Fibroblast of lung (primary cell): ENCODE data around the gene TMPRSS3. TPM values are rescaled to one million over a fixed set of nuclear protein-coding genes. Genes with fewer than 3 reads are reported as not detected.

Experiments used
- DNase-seq, 2 donors: peaks; one replicate each; pipeline versions ENCODE4 v3.0.0 to v3.0.0-alpha.2; 2010; ENCODE audit warnings: low read depth in 2 of 2
- H2AFZ ChIP-seq: 2 replicates; pipeline ENCODE4 v1.5.1; 2012; ENCODE audit warnings: low read length, control low read depth, inconsistent platforms
- H3K27ac ChIP-seq: 2 replicates; pipeline ENCODE4 v1.5.1; 2011; ENCODE audit warnings: low read length, control low read depth; ENCODE audit not compliant: insufficient read depth
- H3K27me3 ChIP-seq: 2 replicates; pipeline ENCODE4 v1.5.1; 2011; ENCODE audit warnings: mild to moderate bottlenecking, low read length; ENCODE audit not compliant: control insufficient read depth, insufficient read depth
- H3K36me3 ChIP-seq: 2 replicates; pipeline ENCODE4 v1.5.1; 2011; ENCODE audit warnings: low read length; ENCODE audit not compliant: control insufficient read depth, insufficient read depth
- H3K4me1 ChIP-seq: 2 replicates; pipeline ENCODE4 v1.5.1; 2011; ENCODE audit warnings: low read length; ENCODE audit not compliant: control insufficient read depth, insufficient read depth; ENCODE audit errors: extremely low read depth
- H3K4me2 ChIP-seq: 2 replicates; pipeline ENCODE4 v1.5.1; 2011; ENCODE audit warnings: low read length, control low read depth; ENCODE audit not compliant: insufficient read depth; ENCODE audit errors: extremely low read depth
- H3K4me3 ChIP-seq, 4 experiments: fragments of 200-600 bp in 1 of 4; sonication (generic) in 1 of 4; replicated peaks in 1 of 4; 2 replicates each; pipeline ENCODE4 v1.5.1; 2011 to 2016; ENCODE audit warnings: low read length in 4 of 4, low read depth in 3 of 4, mild to moderate bottlenecking in 3 of 4, control low read depth in 2 of 4, inconsistent platforms in 1 of 4, mixed read lengths in 1 of 4; ENCODE audit not compliant: insufficient read depth in 1 of 4; ENCODE audit errors: control extremely low read depth in 1 of 4
- H3K79me2 ChIP-seq: 2 replicates; pipeline ENCODE4 v1.5.1; 2012; ENCODE audit warnings: mild to moderate bottlenecking, low read length, inconsistent platforms; ENCODE audit not compliant: control insufficient read depth, insufficient read depth
- H3K9ac ChIP-seq: 2 replicates; pipeline ENCODE4 v1.5.1; 2011; ENCODE audit warnings: mild to moderate bottlenecking, low read length, control low read depth; ENCODE audit not compliant: insufficient read depth
- H3K9me3 ChIP-seq: 2 replicates; pipeline ENCODE4 v1.5.1; 2012; ENCODE audit warnings: low read depth, low read length; ENCODE audit not compliant: control insufficient read depth, insufficient read depth
- H4K20me1 ChIP-seq: 2 replicates; pipeline ENCODE4 v1.5.1; 2011; ENCODE audit warnings: low read length; ENCODE audit not compliant: control insufficient read depth, insufficient read depth; ENCODE audit errors: extremely low read depth
- EZH2 ChIP-seq: IDR thresholded peaks from 2 replicates; pipeline ENCODE4 v1.5.1; 2012; ENCODE audit warnings: low read length, control low read depth, mild to moderate bottlenecking; ENCODE audit errors: missing control alignments
- polyA plus RNA-seq, 2 donors: library from polyadenylated mRNA; depleted of rRNA in 1 of 2; stranded (reverse) in 1 of 2; unstranded in 1 of 2; fragments of >200 nt; gene quantifications; 2 replicates each; pipeline ENCODE4 v1.2.1, GENCODE V29; 2011 to 2012; ENCODE audit warnings: missing spikeins in 1 of 2
- total RNA-seq: library from RNA; depleted of rRNA; stranded (reverse); fragments of >200 nt; gene quantifications from 2 replicates; pipeline ENCODE4 v1.2.1, GENCODE V29; 2014
- TF ChIP-seq, protein P1 (sequence below), 2 donors: IDR thresholded peaks in 1 of 2; conservative IDR thresholded peaks in 1 of 2; 1 replicate in 1 of 2; 2 replicates in 1 of 2; pipeline ENCODE4 v1.5.1; 2011 to 2012; ENCODE audit warnings: low read length in 2 of 2, control low read depth in 1 of 2, inconsistent platforms in 1 of 2, low read depth in 1 of 2, mild to moderate bottlenecking in 1 of 2

The TMPRSS3 gene
- total and polyA plus RNA-seq, 2 donors (not counting 1 experiment from before 2014, with no cell fraction given): not detected

DNA sequence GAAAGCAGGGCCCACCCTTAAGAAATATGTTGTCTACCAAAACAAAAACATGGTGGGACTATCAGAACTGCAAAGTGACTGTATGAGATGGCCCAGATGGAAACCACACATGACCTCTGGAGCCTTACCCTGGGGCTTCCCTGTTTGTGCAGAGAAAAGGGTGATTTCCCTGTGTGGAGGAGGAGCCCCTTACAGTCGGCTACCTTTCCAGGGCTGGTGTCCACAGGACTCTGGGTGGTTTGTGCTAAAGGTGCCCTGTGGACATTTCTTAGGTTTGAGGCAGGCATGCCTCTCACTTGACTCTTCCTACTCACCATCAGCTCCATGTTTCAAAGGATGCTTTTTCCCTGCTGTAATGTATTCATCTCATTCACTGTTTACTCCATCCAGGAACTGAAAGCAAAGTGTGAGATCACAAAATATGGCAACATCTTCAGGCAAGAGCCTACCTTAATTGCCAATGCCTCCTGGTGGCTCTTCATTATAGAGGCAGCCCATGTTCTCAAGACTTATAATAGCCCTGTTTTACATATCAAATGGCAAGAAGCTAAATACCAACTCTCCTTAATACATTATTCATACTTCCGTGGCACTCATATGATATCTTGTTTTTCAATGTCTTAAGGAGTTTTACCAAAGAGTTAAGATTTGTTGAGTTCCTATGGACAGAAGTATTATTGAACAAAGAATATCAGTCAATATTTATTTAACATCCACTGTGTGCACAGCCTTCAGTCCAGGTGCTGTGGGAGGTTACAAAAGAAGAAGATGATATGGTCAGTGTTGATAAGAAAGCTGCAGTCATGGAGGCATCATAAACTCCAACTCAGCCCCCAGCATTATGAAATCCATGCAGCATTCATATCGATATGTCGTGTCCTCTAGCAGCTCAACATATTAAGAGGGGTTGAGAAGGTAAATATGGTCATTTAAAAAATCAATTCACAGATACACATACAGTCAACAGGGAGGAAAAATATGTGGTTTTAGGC is 65.2 kb downstream of the TMPRSS3 start:
- no peak for DNase-seq
- Histone ChIP-seq H3K27ac (no peak overlapping the region), H3K4me2 (no peak overlapping the region), H2AFZ (no peak overlapping the region), H3K4me1 (no peaks in the 10 kb centered on the region), H3K4me3 (no peak overlapping the region), H3K9ac (no peak overlapping the region), H3K36me3 (no peaks in the 10 kb centered on the region), H3K27me3 (no peaks in the 10 kb centered on the region), H4K20me1 (no peaks in the 10 kb centered on the region), H3K79me2 (no peaks in the 10 kb centered on the region), H3K9me3 (no peaks in the 10 kb centered on the region)
- TF ChIP-seq, protein P1, sequence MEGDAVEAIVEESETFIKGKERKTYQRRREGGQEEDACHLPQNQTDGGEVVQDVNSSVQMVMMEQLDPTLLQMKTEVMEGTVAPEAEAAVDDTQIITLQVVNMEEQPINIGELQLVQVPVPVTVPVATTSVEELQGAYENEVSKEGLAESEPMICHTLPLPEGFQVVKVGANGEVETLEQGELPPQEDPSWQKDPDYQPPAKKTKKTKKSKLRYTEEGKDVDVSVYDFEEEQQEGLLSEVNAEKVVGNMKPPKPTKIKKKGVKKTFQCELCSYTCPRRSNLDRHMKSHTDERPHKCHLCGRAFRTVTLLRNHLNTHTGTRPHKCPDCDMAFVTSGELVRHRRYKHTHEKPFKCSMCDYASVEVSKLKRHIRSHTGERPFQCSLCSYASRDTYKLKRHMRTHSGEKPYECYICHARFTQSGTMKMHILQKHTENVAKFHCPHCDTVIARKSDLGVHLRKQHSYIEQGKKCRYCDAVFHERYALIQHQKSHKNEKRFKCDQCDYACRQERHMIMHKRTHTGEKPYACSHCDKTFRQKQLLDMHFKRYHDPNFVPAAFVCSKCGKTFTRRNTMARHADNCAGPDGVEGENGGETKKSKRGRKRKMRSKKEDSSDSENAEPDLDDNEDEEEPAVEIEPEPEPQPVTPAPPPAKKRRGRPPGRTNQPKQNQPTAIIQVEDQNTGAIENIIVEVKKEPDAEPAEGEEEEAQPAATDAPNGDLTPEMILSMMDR (conservative IDR thresholded peaks at IDR 0.05 in 1 of 2, IDR thresholded peaks at IDR 0.05 in 1 of 2; ENCODE audit: low read depth in 1 of 2, low read length in 2 of 2): no peak
- TF ChIP-seq EZH2: no peak

DNA sequence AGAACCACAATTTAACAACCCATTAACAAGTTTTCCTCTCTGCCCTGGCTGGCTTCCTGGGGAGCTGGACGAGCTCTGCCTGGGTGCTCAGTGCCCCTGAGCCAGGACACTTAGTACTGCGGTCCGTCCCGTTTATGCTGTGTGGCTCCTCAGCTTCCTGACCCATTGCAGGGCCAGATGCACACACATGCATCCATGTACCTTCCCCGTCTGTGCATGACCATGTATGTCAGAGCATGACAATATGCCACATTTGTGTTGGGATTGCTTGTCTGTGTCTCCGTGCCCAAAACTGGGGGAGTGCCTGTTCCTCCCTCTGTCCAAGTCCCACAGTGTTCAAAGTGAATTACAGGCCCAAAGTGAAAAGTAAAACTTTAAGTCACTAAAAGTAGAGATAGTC is 71.0 kb downstream of the TMPRSS3 start:
- TF ChIP-seq, protein P1 (conservative IDR thresholded peaks at IDR 0.05 in 1 of 2, IDR thresholded peaks at IDR 0.05 in 1 of 2; ENCODE audit: low read depth in 1 of 2, low read length in 2 of 2): no peak
- Histone ChIP-seq H4K20me1 (no peaks in the 10 kb centered on the region), H3K4me2 (no peak overlapping the region), H3K9me3 (no peaks in the 10 kb centered on the region), H3K9ac (no peak overlapping the region), H3K79me2 (no peaks in the 10 kb centered on the region), H3K4me3 (no peak overlapping the region), H3K36me3 (no peaks in the 10 kb centered on the region), H3K27me3 (no peaks in the 10 kb centered on the region), H2AFZ (no peak overlapping the region), H3K4me1 (no peaks in the 10 kb centered on the region), H3K27ac (no peak overlapping the region)
- no peak for DNase-seq

Other genes with a start within 250 kb of the TMPRSS3 start
- under 0.01 and 0.77 TPM in 2 replicates for gene ABCG1, start 176.9 kb downstream of the TMPRSS3 start, total RNA-seq
- 0.12 and 0.98 TPM in 2 replicates for gene ABCG1, start 176.9 kb downstream of the TMPRSS3 start, polyA plus RNA-seq
- gene TFF3, start 80.6 kb downstream of the TMPRSS3 start, total RNA-seq: not detected in 2 replicates
- gene TFF3, start 80.6 kb downstream of the TMPRSS3 start, polyA plus RNA-seq: not detected in 2 replicates
- not detected in 2 replicates for gene TFF2, start 45.1 kb downstream of the TMPRSS3 start, total RNA-seq
- gene TFF2, start 45.1 kb downstream of the TMPRSS3 start, polyA plus RNA-seq: not detected in 2 replicates
- gene TFF1, start 29.5 kb downstream of the TMPRSS3 start, total RNA-seq: not detected in 2 replicates
- not detected in 2 replicates for gene TFF1, start 29.5 kb downstream of the TMPRSS3 start, polyA plus RNA-seq
- gene UBASH3A, start 7.8 kb upstream of the TMPRSS3 start, total RNA-seq: not detected in 2 replicates
- gene UBASH3A, start 7.8 kb upstream of the TMPRSS3 start, polyA plus RNA-seq: not detected in 2 replicates
- gene RSPH1, start 100.2 kb upstream of the TMPRSS3 start, total RNA-seq: not detected in 2 replicates
- 0.05 TPM in 1 of 2 replicates, not detected in the other for gene RSPH1, start 100.2 kb upstream of the TMPRSS3 start, polyA plus RNA-seq
- gene SLC37A1, start 117.8 kb upstream of the TMPRSS3 start, total RNA-seq: 2.8 and 6.4 TPM in 2 replicates
- gene SLC37A1, start 117.8 kb upstream of the TMPRSS3 start, polyA plus RNA-seq: 0.42 and 1.2 TPM in 2 replicates